Right atrium auricular region (tissue), 2 donors: ENCODE data around the gene IYD. TPM values are rescaled to one million over a fixed set of nuclear protein-coding genes. Genes with fewer than 3 reads are reported as not detected.

Experiments
- DNase-seq: peaks from one replicate; pipeline ENCODE4 v3.0.0-alpha.2; 2019; ENCODE audit warnings: low spot score
- H3K27ac ChIP-seq, 2 donors: fragments of 200-600 bp; sonication (generic); 1 replicate in 1 of 2; 2 replicates in 1 of 2; pipeline ENCODE4 v1.5.1; 2016 to 2019
- H3K27me3 ChIP-seq, 2 donors: fragments of 200-600 bp; sonication (generic); one replicate each; pipeline versions ENCODE4 v1.5.1 to v1.6.0; 2017 to 2019
- H3K36me3 ChIP-seq: fragments of 200-600 bp; sonication (generic); one replicate; pipeline ENCODE4 v1.5.1; 2016
- H3K4me1 ChIP-seq, 2 donors: fragments of 200-600 bp; sonication (generic); one replicate each; pipeline versions ENCODE4 v1.5.1 to v1.6.0; 2017 to 2019
- H3K4me3 ChIP-seq, 2 donors: fragments of 200-600 bp; sonication (generic); 1 replicate in 1 of 2; 2 replicates in 1 of 2; pipeline ENCODE4 v1.5.1; 2017 to 2019; ENCODE audit warnings: mild to moderate bottlenecking in 1 of 2, moderate library complexity in 1 of 2
- H3K9me3 ChIP-seq, 2 donors: fragments of 200-600 bp; sonication (generic); one replicate each; pipeline ENCODE4 v1.5.1; 2019
- CTCF ChIP-seq, 2 donors: fragments of 200-600 bp; sonication (generic); IDR thresholded peaks; one replicate each; pipeline ENCODE4 v1.5.1; 2019; ENCODE audit warnings: antibody characterized with exemption in 2 of 2
- total RNA-seq, 2 donors: library from RNA; depleted of rRNA; stranded (reverse); fragments of >200 nt; gene quantifications; one replicate each; pipeline ENCODE4 v1.1.0, GENCODE V29; 2016

The IYD gene
- total RNA-seq, 2 donors from 2014 or later: not detected

- Histone ChIP-seq H3K27me3 (no peaks in the 10 kb centered on the region), H3K9me3 (no peaks in the 10 kb centered on the region), H3K27ac (no peak overlapping the region), H3K36me3 (no peaks in the 10 kb centered on the region), H3K4me3 (no peak overlapping the region), H3K4me1 (peaks cover 0 to 18% of the 10 kb centered on the region in 2 donors)
- no peak for TF ChIP-seq CTCF (IDR thresholded peaks at IDR 0.05)
- DNase-seq: no peak
These were observed 42.1 kb downstream of the IYD start for GRCh38 chr6:150410906-150411305.

GRCh38 chr6:150412221-150412620 is 43.4 kb downstream of the IYD start:
- Histone ChIP-seq H3K9me3 (no peaks in the 10 kb centered on the region), H3K4me3 (no peak overlapping the region), H3K27me3 (no peaks in the 10 kb centered on the region), H3K4me1 (peaks cover 0 to 18% of the 10 kb centered on the region in 2 donors), H3K36me3 (no peaks in the 10 kb centered on the region), H3K27ac (no peak overlapping the region)
- no peak for DNase-seq
- no peak for TF ChIP-seq CTCF (IDR thresholded peaks at IDR 0.05)

GRCh38 chr6:150413198-150413597 is 44.4 kb downstream of the IYD start:
- DNase-seq: no peak
- peaks cover 0 to 18% of the 10 kb centered on the region in 2 donors for H3K4me1 ChIP-seq
- H3K4me3 ChIP-seq: no peak overlapping the region
- H3K27me3 ChIP-seq: no peaks in the 10 kb centered on the region
- H3K27ac ChIP-seq: no peak overlapping the region
- no peak for TF ChIP-seq CTCF (IDR thresholded peaks at IDR 0.05)
- H3K36me3 ChIP-seq: no peaks in the 10 kb centered on the region
- no peaks in the 10 kb centered on the region for H3K9me3 ChIP-seq

GRCh38 chr6:150413781-150414281 is 45.0 kb downstream of the IYD start:
- H3K9me3 ChIP-seq: no peaks in the 10 kb centered on the region
- H3K4me1 ChIP-seq: peaks cover 0 to 18% of the 10 kb centered on the region in 2 donors
- H3K36me3 ChIP-seq: no peaks in the 10 kb centered on the region
- no peaks in the 10 kb centered on the region for H3K27me3 ChIP-seq
- H3K27ac ChIP-seq: no peak overlapping the region
- no peak for TF ChIP-seq CTCF (IDR thresholded peaks at IDR 0.05)
- H3K4me3 ChIP-seq: no peak overlapping the region
- no peak for DNase-seq

GRCh38 chr6:150416128-150416527 is 47.3 kb downstream of the IYD start:
- TF ChIP-seq CTCF (IDR thresholded peaks at IDR 0.05): no peak
- Histone ChIP-seq H3K4me1 (no peaks in the 10 kb centered on the region), H3K27ac (no peak overlapping the region), H3K27me3 (no peaks in the 10 kb centered on the region), H3K36me3 (no peaks in the 10 kb centered on the region), H3K9me3 (no peaks in the 10 kb centered on the region), H3K4me3 (no peak overlapping the region)
- DNase-seq: no peak

GRCh38 chr6:150417250-150417649 is 48.4 kb downstream of the IYD start:
- Histone ChIP-seq H3K9me3 (no peaks in the 10 kb centered on the region), H3K36me3 (no peaks in the 10 kb centered on the region), H3K27me3 (no peaks in the 10 kb centered on the region), H3K27ac (no peak overlapping the region), H3K4me1 (no peaks in the 10 kb centered on the region), H3K4me3 (no peak overlapping the region)
- no peak for TF ChIP-seq CTCF (IDR thresholded peaks at IDR 0.05)
- no peak for DNase-seq
